NCI-H1105 treated with DMSO at 0.1 percent for 48 hours (cell line): ENCODE results near the gene MGAT4A.
A peak's percentile ranks its signal among the peaks of the same experiment; 100 is the strongest.
"Not testable (repeated sequence)": the region's sequence is repeated elsewhere in the genome, so short reads cannot be mapped to it uniquely, and the experiment has no call there.

Experiments
- DNase-seq: peaks from one replicate; lab custom pipeline; 2025; lab: John Stamatoyannopoulos, UW

The MGAT4A gene

GRCh38 chr2:98607104-98607503, 123.8 kb downstream of the MGAT4A start:
- DNase-seq = no peak

GRCh38 chr2:98606431-98606830, 124.5 kb downstream of the MGAT4A start:
- DNase-seq = no peak

- no peak for DNase-seq
Measured at GRCh38 chr2:98605076-98605475, 125.9 kb downstream of the MGAT4A start.

- DNase-seq = peak; percentile 28
Measured at GRCh38 chr2:98604547-98604946, 126.4 kb downstream of the MGAT4A start.

- DNase-seq = peak; percentile 31
Measured at GRCh38 chr2:98601532-98602132, 129.3 kb downstream of the MGAT4A start.

GRCh38 chr2:98598781-98599428, 132.0 kb downstream of the MGAT4A start:
- no peak for DNase-seq

GRCh38 chr2:98594665-98595064, 136.3 kb downstream of the MGAT4A start:
- DNase-seq = not testable (repeated sequence)

GRCh38 chr2:98592565-98592964, 138.4 kb downstream of the MGAT4A start:
- no peak for DNase-seq

GRCh38 chr2:98589489-98589888, 141.4 kb downstream of the MGAT4A start:
- DNase-seq = no peak

GRCh38 chr2:98588880-98589431, 142.0 kb downstream of the MGAT4A start:
- DNase-seq = no peak

GRCh38 chr2:98586551-98587140, 144.3 kb downstream of the MGAT4A start:
- DNase-seq = no peak

- no peak for DNase-seq
Measured at GRCh38 chr2:98585386-98585785, 145.5 kb downstream of the MGAT4A start.

- no peak for DNase-seq
Measured at GRCh38 chr2:98583816-98584618, 146.9 kb downstream of the MGAT4A start.

- DNase-seq = no peak
Measured at GRCh38 chr2:98583276-98583675, 147.7 kb downstream of the MGAT4A start.

- no peak for DNase-seq
Measured at GRCh38 chr2:98582523-98582922, 148.4 kb downstream of the MGAT4A start.

GRCh38 chr2:98580656-98581284, 150.2 kb downstream of the MGAT4A start:
- DNase-seq = no peak

- no peak for DNase-seq
Measured at GRCh38 chr2:98579926-98580325, 151.0 kb downstream of the MGAT4A start.

GRCh38 chr2:98578231-98578630, 152.7 kb downstream of the MGAT4A start:
- DNase-seq = no peak

GRCh38 chr2:98577313-98577712, 153.6 kb downstream of the MGAT4A start:
- no peak for DNase-seq

GRCh38 chr2:98576666-98577312, 154.1 kb downstream of the MGAT4A start:
- DNase-seq = no peak

GRCh38 chr2:98573426-98573825, 157.5 kb downstream of the MGAT4A start:
- no peak for DNase-seq
